H1 (cell line): ENCODE measurements around the gene SNAPC3. TPM values are rescaled to one million over a fixed set of nuclear protein-coding genes. Genes with fewer than 3 reads are reported as not detected.

Experiments
- CTCF ChIA-PET: fragments of 300-600 bp; sonication (Branson Sonifier 250); formaldehyde crosslinking; loops from one replicate; lab custom pipeline; 2021; ENCODE audit not compliant: partially characterized antibody; lab: Charles Lee
- POLR2A ChIA-PET: fragments of 300-600 bp; sonication (Branson Sonifier 250); formaldehyde crosslinking; loops from one replicate; lab custom pipeline; 2021; ENCODE audit warnings: inconsistent platforms; ENCODE audit not compliant: partially characterized antibody; lab: Charles Lee
- DNase-seq, 2 experiments: peaks; one replicate each; pipeline versions ENCODE4 v3.0.0 to v3.0.0-alpha.2; 2010 to 2022; ENCODE audit warnings: low spot score in 2 of 2, low read depth in 1 of 2, mixed read lengths in 1 of 2
- FAIRE-seq: peaks from 2 replicates; lab custom pipeline; 2011; peaks lifted over from hg19 to GRCh38; lab: Jason Lieb, UNC
- H2AFZ ChIP-seq: 2 replicates; pipeline ENCODE4 v1.8.1; 2012; ENCODE audit warnings: low read length, inconsistent platforms
- H2AK5ac ChIP-seq: 2 replicates; pipeline ENCODE4 v1.6.1; 2013; ENCODE audit warnings: low read depth, low read length
- H2BK120ac ChIP-seq: replicated peaks from 2 replicates; pipeline ENCODE3; 2013; ENCODE audit warnings: low read depth, low read length, inconsistent platforms
- H2BK12ac ChIP-seq: 2 replicates; pipeline ENCODE4 v1.6.1; 2013; ENCODE audit warnings: low read depth, low read length
- H2BK15ac ChIP-seq: 2 replicates; pipeline ENCODE4 v1.6.1; 2013; ENCODE audit warnings: low read length
- H2BK20ac ChIP-seq: 2 replicates; pipeline ENCODE4 v1.6.1; 2013; ENCODE audit warnings: low read length
- H2BK5ac ChIP-seq: 2 replicates; pipeline ENCODE4 v1.6.1; 2013; ENCODE audit warnings: low read depth, low read length
- H3K14ac ChIP-seq: 2 replicates; pipeline ENCODE4 v1.6.1; 2013; ENCODE audit warnings: inconsistent platforms; ENCODE audit not compliant: insufficient read length
- H3K18ac ChIP-seq: 2 replicates; pipeline ENCODE4 v1.6.1; 2013; ENCODE audit warnings: low read length; ENCODE audit errors: extremely low read depth
- H3K23ac ChIP-seq: 2 replicates; pipeline ENCODE4 v1.6.1; 2013; ENCODE audit warnings: inconsistent platforms; ENCODE audit not compliant: insufficient read length
- H3K23me2 ChIP-seq: 2 replicates; pipeline ENCODE4 v1.6.1; 2013; ENCODE audit warnings: low read depth, low read length
- H3K27ac ChIP-seq: 2 replicates; pipeline ENCODE4 v1.6.1; 2011; ENCODE audit warnings: low read depth, low read length, inconsistent platforms
- H3K27me3 ChIP-seq, 4 experiments: replicated peaks in 1 of 4; 1 replicate in 1 of 4; 2 replicates in 3 of 4; pipeline versions ENCODE4 v1.6.1 to v1.8.1; 2011 to 2013; ENCODE audit warnings: low read length in 3 of 4, mild to moderate bottlenecking in 3 of 4, inconsistent platforms in 2 of 4, mixed read lengths in 2 of 4, moderate library complexity in 1 of 4; ENCODE audit not compliant: control insufficient read depth in 3 of 4, insufficient read depth in 3 of 4; ENCODE audit errors: extremely low read depth in 1 of 4
- H3K36me3 ChIP-seq, 4 experiments: 2 replicates each; pipeline versions ENCODE4 v1.6.1 to v1.8.1; 2011 to 2013; ENCODE audit warnings: mild to moderate bottlenecking in 4 of 4, low read length in 3 of 4, moderate library complexity in 2 of 4, control low read depth in 1 of 4, inconsistent platforms in 1 of 4; ENCODE audit not compliant: insufficient read depth in 4 of 4, control insufficient read depth in 2 of 4
- H3K4ac ChIP-seq: replicated peaks from 2 replicates; pipeline ENCODE3; 2013; ENCODE audit warnings: low read length, low read depth, mixed read lengths, inconsistent platforms; ENCODE audit not compliant: insufficient read length
- H3K4me1 ChIP-seq, 4 experiments: replicated peaks in 1 of 4; 1 replicate in 1 of 4; 2 replicates in 3 of 4; pipeline versions ENCODE4 v1.6.1 to v1.8.1; 2011 to 2013; ENCODE audit warnings: low read length in 3 of 4, inconsistent platforms in 2 of 4, mixed read lengths in 1 of 4; ENCODE audit not compliant: insufficient read depth in 4 of 4, control insufficient read depth in 3 of 4
- H3K4me2 ChIP-seq, 2 experiments: 2 replicates each; pipeline versions ENCODE4 v1.6.1 to v1.8.1; 2011 to 2013; ENCODE audit warnings: low read depth in 2 of 2, low read length in 2 of 2, control low read depth in 1 of 2, inconsistent platforms in 1 of 2, mild to moderate bottlenecking in 1 of 2; ENCODE audit not compliant: insufficient read depth in 1 of 2
- H3K4me3 ChIP-seq, 4 experiments: fragments of 200-600, 300-600 bp in 1 of 4; sonication (generic), shearing (Covaris generic), sonication (Bioruptor Twin) in 1 of 4; 2 replicates each; pipeline versions ENCODE4 v1.5.1 to v1.8.1; 2011 to 2016; ENCODE audit warnings: low read length in 4 of 4, low read depth in 3 of 4, control low read depth in 2 of 4, inconsistent platforms in 2 of 4, mild to moderate bottlenecking in 2 of 4, mixed read lengths in 1 of 4, moderate library complexity in 1 of 4; ENCODE audit not compliant: insufficient read depth in 2 of 4; ENCODE audit errors: extremely low read depth in 1 of 4
- H3K56ac ChIP-seq: replicated peaks from 2 replicates; pipeline ENCODE3; 2013; ENCODE audit warnings: low read depth, mild to moderate bottlenecking, mixed read lengths, low read length, inconsistent platforms; ENCODE audit not compliant: insufficient read length
- H3K79me1 ChIP-seq: 2 replicates; pipeline ENCODE4 v1.6.1; 2013; ENCODE audit warnings: low read depth, low read length, control low read depth
- H3K79me2 ChIP-seq, 2 experiments: 2 replicates each; pipeline versions ENCODE4 v1.6.1 to v1.8.1; 2012 to 2013; ENCODE audit warnings: low read length in 2 of 2, mild to moderate bottlenecking in 2 of 2, inconsistent platforms in 1 of 2; ENCODE audit not compliant: insufficient read depth in 2 of 2, control insufficient read depth in 1 of 2
- H3K9ac ChIP-seq, 4 experiments: replicated peaks in 1 of 4; 1 replicate in 1 of 4; 2 replicates in 3 of 4; pipeline versions ENCODE4 v1.6.1 to v1.8.1; 2011 to 2013; ENCODE audit warnings: low read depth in 3 of 4, low read length in 3 of 4, control low read depth in 2 of 4, mild to moderate bottlenecking in 2 of 4, moderate library complexity in 2 of 4, inconsistent platforms in 1 of 4; ENCODE audit errors: extremely low read depth in 1 of 4
- H3K9me3 ChIP-seq, 2 experiments: 2 replicates each; pipeline versions ENCODE4 v1.6.1 to v1.8.1; 2012 to 2013; ENCODE audit warnings: mild to moderate bottlenecking in 2 of 2, moderate library complexity in 2 of 2, control low read depth in 1 of 2, inconsistent platforms in 1 of 2, low read depth in 1 of 2, low read length in 1 of 2, mixed read lengths in 1 of 2; ENCODE audit not compliant: insufficient read depth in 2 of 2
- H4K20me1 ChIP-seq, 2 experiments: replicated peaks in 1 of 2; 2 replicates each; pipeline versions ENCODE3 to v1.8.1; 2011 to 2013; ENCODE audit warnings: inconsistent platforms in 2 of 2, low read length in 2 of 2, mild to moderate bottlenecking in 1 of 2; ENCODE audit not compliant: insufficient read depth in 2 of 2, control insufficient read depth in 1 of 2
- H4K5ac ChIP-seq: 2 replicates; pipeline ENCODE4 v1.6.1; 2013; ENCODE audit warnings: low read length, low read depth, mixed read lengths, inconsistent platforms; ENCODE audit not compliant: insufficient read length
- H4K8ac ChIP-seq: 2 replicates; pipeline ENCODE4 v1.8.0; 2013; ENCODE audit warnings: mild to moderate bottlenecking, moderate library complexity, low read length, inconsistent platforms; ENCODE audit not compliant: insufficient read depth; ENCODE audit errors: extremely low read depth
- H4K91ac ChIP-seq: replicated peaks from 2 replicates; pipeline ENCODE3; 2013; ENCODE audit warnings: low read length, mixed read lengths, inconsistent platforms; ENCODE audit not compliant: insufficient read length
- CREB1 ChIP-seq: IDR thresholded peaks from 2 replicates; pipeline ENCODE4 v1.6.1; 2012; ENCODE audit warnings: inconsistent platforms
- EP300 ChIP-seq, 2 experiments: IDR thresholded peaks; 1 replicate in 1 of 2; 2 replicates in 1 of 2; pipeline ENCODE4 v1.6.1; 2011 to 2012; ENCODE audit warnings: low read depth in 2 of 2, low read length in 2 of 2, mild to moderate bottlenecking in 2 of 2, borderline replicate concordance in 1 of 2, inconsistent platforms in 1 of 2, moderate library complexity in 1 of 2
- JUND ChIP-seq: IDR thresholded peaks from 2 replicates; pipeline ENCODE4 v1.6.1; 2011; ENCODE audit warnings: mild to moderate bottlenecking, improper control_type of control experiment, low read length
- RXRA ChIP-seq: IDR thresholded peaks from 2 replicates; pipeline ENCODE4 v1.6.1; 2011; ENCODE audit warnings: low read depth, mild to moderate bottlenecking, low read length, moderate library complexity; ENCODE audit not compliant: insufficient read depth
- SAP30 ChIP-seq: fragments of 300-600 bp; sonication (generic); IDR thresholded peaks from 2 replicates; pipeline ENCODE4 v1.7.1; 2012; ENCODE audit warnings: low read length, moderate library complexity, mild to moderate bottlenecking, inconsistent platforms; ENCODE audit not compliant: insufficient read depth, insufficient replicate concordance
- SIN3A ChIP-seq, 2 experiments: IDR thresholded peaks in 1 of 2; conservative IDR thresholded peaks in 1 of 2; 2 replicates each; pipeline ENCODE4 v1.6.1; 2011 to 2012; ENCODE audit warnings: low read length in 2 of 2, improper control_type of control experiment in 1 of 2, low read depth in 1 of 2, mild to moderate bottlenecking in 1 of 2
- SIRT6 ChIP-seq: IDR thresholded peaks from one replicate; pipeline ENCODE4 v1.7.1; 2012; ENCODE audit warnings: low read length, inconsistent platforms
- SIX5 ChIP-seq: IDR thresholded peaks from 2 replicates; pipeline ENCODE4 v1.6.1; 2011; ENCODE audit warnings: mild to moderate bottlenecking, low read depth, low read length
- SUZ12 ChIP-seq: fragments of 200-600 bp; sonication (generic); IDR thresholded peaks from 2 replicates; pipeline ENCODE4 v1.6.1; 2012; ENCODE audit warnings: mild to moderate bottlenecking, inconsistent platforms, low read length, moderate library complexity, mixed read lengths
- WGBS, 2 experiments: shearing (Covaris generic) in 1 of 2; methylation state at CpG; one replicate each; pipeline versions ENCODE4 v1.1.6 to v1.1.7; 2013 to 2015; ENCODE audit warnings: low lambda C conversion rate in 2 of 2, mixed read lengths in 2 of 2, inconsistent platforms in 1 of 2, low coverage in 1 of 2, missing lambda C conversion rate in 1 of 2; ENCODE audit not compliant: insufficient replicate concordance in 2 of 2, insufficient coverage in 1 of 2, insufficient read length in 1 of 2; ENCODE audit errors: extremely low coverage in 1 of 2, missing lambda C conversion rate in 1 of 2; 5-methylcytosine and 5-hydroxymethylcytosine counted together
- polyA plus RNA-seq, 7 experiments: library from polyadenylated mRNA; depleted of rRNA in 3 of 7; stranded (reverse) in 5 of 7; unstranded in 2 of 7; fragments of >200 nt in 5 of 7; fragments of 200-250 nt in 2 of 7; gene quantifications; 1 replicate in 5 of 7; 2 replicates in 1 of 7; 4 replicates in 1 of 7; pipeline versions ENCODE4 v1.2.1 to v1.2.3, GENCODE V29; 2011 to 2013; ENCODE audit warnings: missing spikeins in 2 of 7, mixed read lengths in 2 of 7
- total RNA-seq: library from RNA; stranded (reverse); fragmentation: NEBNext Ultra II Directional; extraction: Animal tissue kit (Norgen Biotek cat#: 25700); gene quantifications from 2 replicates; pipeline ENCODE4 v1.2.1, GENCODE V29; 2021
- TF ChIP-seq, protein P1 (sequence below): IDR thresholded peaks from 2 replicates; pipeline ENCODE4 v1.6.1; 2012; ENCODE audit warnings: low read length, inconsistent platforms
- TF ChIP-seq, protein P2 (sequence below): IDR thresholded peaks from 2 replicates; pipeline ENCODE4 v1.6.1; 2011; ENCODE audit warnings: low read length, improper control_type of control experiment

SNAPC3 gene
- total and polyA plus RNA-seq, 2 of the 8 experiments (the other 6 are each of a cell fraction or from before 2014, with no cell fraction given): 11.9 to 25.8 TPM

DNA sequence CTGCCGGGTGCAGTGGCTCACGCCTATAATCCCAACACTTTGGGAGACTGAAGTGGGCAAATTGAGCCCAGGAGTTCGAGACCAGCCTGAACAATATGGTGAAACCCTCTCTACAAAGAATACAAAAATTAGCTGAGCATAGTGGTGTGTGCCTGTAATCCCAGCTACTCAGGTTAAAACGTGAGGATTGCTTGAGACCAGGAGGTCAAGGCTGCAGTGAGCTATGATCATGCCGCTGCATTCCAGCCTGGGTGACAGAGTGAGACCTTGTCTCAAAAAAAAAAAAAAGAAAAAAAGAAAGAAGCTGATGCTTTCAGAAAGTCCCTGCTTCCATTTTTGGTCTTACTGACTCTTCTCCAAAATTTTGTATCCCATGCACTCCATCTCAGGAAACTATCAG lies 31.3 kb downstream of the SNAPC3 start:
- H2BK12ac ChIP-seq: no peak overlapping the region
- no peak overlapping the region for H3K23ac ChIP-seq
- H3K9ac ChIP-seq: no peak overlapping the region
- no peak overlapping the region for H3K27ac ChIP-seq
- DNase-seq: no peak
- H4K20me1 ChIP-seq: peaks cover 0 to 2% of the 10 kb centered on the region in 2 experiments
- H3K14ac ChIP-seq: no peak overlapping the region
- H3K9me3 ChIP-seq: no peaks in the 10 kb centered on the region
- H3K79me1 ChIP-seq: no peaks in the 10 kb centered on the region
- no peak overlapping the region for H2BK20ac ChIP-seq
- H4K91ac ChIP-seq: no peak overlapping the region
- no peaks in the 10 kb centered on the region for H3K4me1 ChIP-seq
- WGBS, 2 experiments: 90% methylated on average over 5 of the region's 5 CpGs; no CpG with 5 or more reads in 1 of the 2 experiments
- ChIA-PET CTCF (interaction anchor here (0.8 to 1.6 kb wide), 2 partner anchors 10 to 169 kb away, joined by 3 to 4 read pairs; no protein-coding TSS in a partner anchor), POLR2A (interaction anchor here (0.7 kb wide), 1 partner anchor 8 kb away, joined by 3 read pairs; no protein-coding TSS in a partner anchor)
- FAIRE-seq: no peak
- H3K56ac ChIP-seq: no peak overlapping the region
- no peak overlapping the region for H2BK15ac ChIP-seq
- no peak overlapping the region for H4K8ac ChIP-seq
- no peaks in the 10 kb centered on the region for H3K23me2 ChIP-seq
- H3K18ac ChIP-seq: no peak overlapping the region
- no peak overlapping the region for H3K4ac ChIP-seq
- H2BK120ac ChIP-seq: no peak overlapping the region
- H3K4me3 ChIP-seq: no peak overlapping the region
- no peak overlapping the region for H2BK5ac ChIP-seq
- no peaks in the 10 kb centered on the region for H3K27me3 ChIP-seq
- no peak overlapping the region for H3K4me2 ChIP-seq
- H3K36me3 ChIP-seq: peaks cover 8 to 70% (median 25%) of the 10 kb centered on the region in 4 experiments
- H3K79me2 ChIP-seq: no peaks in the 10 kb centered on the region
- no peak overlapping the region for H2AK5ac ChIP-seq
- H4K5ac ChIP-seq: no peak overlapping the region
- H2AFZ ChIP-seq: no peak overlapping the region
- no peak for TF ChIP-seq SIRT6
- TF ChIP-seq RXRA: no peak
- TF ChIP-seq SIX5: no peak
- TF ChIP-seq, protein P1, sequence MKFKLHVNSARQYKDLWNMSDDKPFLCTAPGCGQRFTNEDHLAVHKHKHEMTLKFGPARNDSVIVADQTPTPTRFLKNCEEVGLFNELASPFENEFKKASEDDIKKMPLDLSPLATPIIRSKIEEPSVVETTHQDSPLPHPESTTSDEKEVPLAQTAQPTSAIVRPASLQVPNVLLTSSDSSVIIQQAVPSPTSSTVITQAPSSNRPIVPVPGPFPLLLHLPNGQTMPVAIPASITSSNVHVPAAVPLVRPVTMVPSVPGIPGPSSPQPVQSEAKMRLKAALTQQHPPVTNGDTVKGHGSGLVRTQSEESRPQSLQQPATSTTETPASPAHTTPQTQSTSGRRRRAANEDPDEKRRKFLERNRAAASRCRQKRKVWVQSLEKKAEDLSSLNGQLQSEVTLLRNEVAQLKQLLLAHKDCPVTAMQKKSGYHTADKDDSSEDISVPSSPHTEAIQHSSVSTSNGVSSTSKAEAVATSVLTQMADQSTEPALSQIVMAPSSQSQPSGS: no peak
- TF ChIP-seq EP300 (IDR thresholded peaks at IDR 0.05; ENCODE audit: borderline replicate concordance in 1 of 2, low read depth in 2 of 2, low read length in 2 of 2): no peak
- TF ChIP-seq CREB1: no peak
- TF ChIP-seq, protein P2, sequence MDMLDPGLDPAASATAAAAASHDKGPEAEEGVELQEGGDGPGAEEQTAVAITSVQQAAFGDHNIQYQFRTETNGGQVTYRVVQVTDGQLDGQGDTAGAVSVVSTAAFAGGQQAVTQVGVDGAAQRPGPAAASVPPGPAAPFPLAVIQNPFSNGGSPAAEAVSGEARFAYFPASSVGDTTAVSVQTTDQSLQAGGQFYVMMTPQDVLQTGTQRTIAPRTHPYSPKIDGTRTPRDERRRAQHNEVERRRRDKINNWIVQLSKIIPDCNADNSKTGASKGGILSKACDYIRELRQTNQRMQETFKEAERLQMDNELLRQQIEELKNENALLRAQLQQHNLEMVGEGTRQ: no peak
- TF ChIP-seq JUND: no peak
- no peak for TF ChIP-seq SAP30
- no peak for TF ChIP-seq SIN3A (conservative IDR thresholded peaks at IDR 0.05 in 1 of 2, IDR thresholded peaks at IDR 0.05 in 1 of 2; ENCODE audit: low read depth in 1 of 2, low read length in 2 of 2)
- TF ChIP-seq SUZ12: no peak
